Activated T-cell treated with anti-CD3 and anti-CD28 coated beads for 4 hours (primary cell): Measurements from ENCODE around the gene ENPP3.

ENCODE experiments used
- DNase-seq: peaks from one replicate; pipeline ENCODE4 v3.0.0-alpha.2; 2020

ENPP3 gene

DNA sequence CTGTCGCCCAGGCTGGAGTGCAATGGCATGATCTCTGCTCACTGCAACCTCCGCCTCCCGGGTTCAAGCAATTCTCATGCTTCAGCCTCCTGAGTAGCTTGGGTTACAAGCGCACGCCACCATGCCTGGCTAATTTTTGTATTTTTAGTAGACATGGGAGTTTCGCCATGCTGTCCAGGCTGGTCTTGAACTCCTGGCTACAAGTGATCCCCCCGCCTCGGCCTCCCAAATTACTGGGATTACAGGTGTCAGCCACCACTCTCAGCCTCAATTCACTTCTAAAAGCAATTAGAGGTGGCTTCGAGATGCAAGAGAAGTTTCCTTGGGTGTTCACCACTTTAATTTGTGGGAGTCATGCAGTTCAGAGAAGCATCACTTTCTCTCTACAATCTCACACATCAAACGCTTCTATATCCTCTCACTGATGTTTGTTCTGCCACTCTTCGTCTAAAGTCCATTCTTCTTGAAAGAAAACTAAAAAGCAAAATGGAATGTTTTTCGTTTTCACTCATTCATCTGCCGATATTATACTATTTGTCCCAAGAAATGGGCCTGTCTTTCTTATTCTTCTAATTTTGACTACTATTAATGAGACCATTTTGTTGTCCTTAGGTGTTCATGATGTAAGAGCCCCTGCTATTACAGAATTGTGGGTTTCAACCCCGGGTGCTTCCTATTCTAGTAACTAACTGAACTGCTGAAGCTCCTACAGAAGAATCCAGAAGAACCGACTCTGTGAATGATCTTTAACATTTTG lies 132.5 kb downstream of the ENPP3 start:
- no peak for DNase-seq

DNA sequence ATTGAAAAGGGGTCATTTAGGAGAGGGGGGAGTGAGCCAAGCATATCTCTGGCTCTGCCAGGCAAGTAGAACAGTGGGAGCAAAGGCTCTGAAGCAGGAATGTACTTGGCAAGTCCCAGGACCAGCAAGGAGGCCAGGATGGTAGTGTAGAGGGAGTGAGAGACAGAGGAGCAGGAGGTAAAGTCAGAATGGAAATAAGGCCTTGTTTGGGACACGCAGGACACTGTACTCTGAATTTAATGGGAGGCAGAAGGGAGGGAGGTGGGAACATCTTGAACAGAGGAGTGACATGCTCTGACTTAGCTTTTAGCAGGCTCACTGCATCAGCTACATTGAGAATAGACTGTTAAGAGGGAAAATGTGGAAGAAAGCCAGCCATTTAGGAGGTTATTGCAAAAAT lies 133.7 kb downstream of the ENPP3 start:
- DNase-seq = no peak

DNA sequence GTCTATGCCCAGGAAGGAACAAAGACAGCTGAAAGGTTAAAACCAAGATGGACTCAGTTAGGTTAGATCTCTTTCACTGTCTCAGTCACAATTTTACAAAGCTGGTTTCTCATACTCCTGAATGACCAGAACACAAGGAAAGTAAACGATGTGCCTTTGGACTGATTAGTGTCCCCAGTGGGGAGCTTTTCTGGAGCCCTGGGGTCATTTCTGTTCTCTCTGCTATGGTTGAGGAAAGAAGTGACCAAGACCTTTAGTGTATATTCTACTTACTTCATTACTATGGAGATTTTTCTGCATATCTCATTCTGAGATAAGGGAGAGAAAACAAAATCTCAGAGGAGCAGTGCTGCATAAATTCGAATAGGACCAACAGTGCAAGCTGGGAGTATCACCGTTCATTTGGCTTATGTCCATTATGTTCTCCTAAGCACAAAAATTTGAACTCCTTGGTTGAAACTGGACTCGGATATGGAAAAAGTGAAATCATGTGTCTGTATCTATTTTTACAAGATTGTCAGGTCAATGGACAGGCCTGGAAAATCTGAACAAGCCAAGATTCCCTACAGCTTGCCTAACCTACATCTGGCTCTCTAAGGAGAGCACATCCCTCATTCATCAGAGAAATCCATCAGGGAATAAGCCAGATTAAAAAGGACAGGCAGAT lies 136.3 kb downstream of the ENPP3 start:
- no peak for DNase-seq

DNA sequence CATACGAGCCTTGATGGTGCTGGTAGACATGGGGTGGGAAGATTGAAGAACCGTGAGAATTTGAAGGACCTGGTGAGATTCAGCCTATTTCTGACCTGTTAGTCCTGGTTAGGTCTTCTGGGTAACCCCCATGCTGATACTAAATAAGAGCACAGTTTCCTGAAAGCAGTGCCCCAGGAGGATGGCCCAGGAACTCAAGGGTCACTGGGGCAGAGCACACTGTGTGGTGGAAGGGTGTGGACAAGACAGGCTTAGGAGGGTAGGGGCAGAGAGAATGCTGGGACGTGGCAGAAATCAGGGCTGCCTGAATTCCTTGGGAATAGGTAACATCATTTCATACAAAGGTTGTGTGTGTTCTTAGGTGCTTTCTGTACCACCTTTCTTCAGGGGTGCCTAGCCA lies 138.8 kb downstream of the ENPP3 start:
- no peak for DNase-seq

DNA sequence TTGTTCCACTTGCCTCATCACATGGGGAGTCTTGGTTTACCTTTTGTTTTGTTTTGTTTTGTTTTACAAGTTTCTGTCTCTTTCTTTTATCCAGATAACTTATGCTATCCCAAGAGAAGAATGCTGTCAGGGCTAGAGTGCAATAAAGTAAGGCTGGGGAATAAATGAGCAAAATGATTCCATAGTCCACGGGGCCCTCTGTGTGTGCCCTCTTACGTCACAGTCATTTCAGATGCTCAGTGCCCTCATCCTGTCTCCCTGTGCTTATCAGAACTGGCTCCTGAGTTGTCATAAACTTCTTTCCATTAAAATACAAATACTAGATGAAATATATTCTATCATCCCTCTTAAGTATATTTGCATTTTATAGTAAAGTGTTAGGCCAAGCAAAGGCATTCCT lies 139.9 kb downstream of the ENPP3 start:
- no peak for DNase-seq

DNA sequence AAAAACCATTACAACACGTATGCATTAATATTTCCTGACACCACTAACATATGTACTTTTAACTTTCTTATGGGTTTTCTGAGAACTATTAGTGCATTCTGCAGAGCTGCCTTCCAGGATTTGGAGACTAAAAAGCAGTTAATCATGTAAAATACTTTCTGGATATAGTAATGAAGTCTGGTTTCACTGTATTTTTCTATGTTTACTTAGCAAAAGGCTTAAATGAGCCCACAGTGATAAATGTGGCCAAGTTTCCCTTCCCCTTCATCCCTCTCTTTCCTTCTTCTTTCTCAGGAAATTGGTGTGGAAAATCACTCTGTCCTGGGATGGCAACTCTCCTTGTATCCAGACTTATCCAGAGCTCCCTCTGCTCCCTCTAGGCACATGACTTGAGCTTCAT lies 141.1 kb downstream of the ENPP3 start:
- DNase-seq = no peak

DNA sequence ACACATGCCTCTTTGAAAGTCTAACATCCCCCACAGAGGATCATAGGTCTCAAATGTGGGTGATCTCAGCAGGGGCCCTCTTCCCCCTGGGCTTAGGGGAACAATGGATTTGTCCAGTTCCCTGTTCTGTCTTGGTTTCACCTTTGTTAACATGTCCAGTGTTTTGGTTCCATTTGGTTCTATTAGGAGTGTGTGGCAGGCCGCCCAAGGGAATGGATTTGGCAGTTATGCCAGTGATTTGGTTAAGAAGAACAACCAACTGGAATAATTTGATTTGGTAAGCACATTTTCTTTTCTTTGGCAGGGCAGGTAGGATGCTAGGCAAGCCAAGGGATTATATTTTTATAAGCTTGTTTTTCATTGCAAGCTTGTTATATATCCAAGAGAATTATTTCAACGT lies 142.2 kb downstream of the ENPP3 start:
- no peak for DNase-seq

DNA sequence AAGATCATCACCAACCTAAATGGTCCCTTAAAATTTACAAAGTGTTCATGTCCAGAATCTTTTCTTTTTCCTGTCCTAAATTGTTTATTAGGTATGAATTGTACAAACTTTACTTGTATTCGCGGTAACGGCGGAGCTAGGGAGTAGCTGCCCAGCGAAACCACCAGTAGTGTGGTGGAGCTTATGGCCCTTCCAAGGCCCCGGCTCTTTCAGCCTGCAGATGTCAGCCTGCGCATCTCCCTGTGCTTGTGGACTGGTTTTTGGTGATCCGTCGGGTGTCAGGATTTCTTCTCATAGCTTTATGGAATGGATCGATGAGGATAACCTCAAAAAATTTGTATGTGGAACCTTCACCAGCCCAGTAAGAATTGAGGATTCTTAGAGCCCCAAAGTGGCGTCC lies 143.5 kb downstream of the ENPP3 start:
- no peak for DNase-seq

DNA sequence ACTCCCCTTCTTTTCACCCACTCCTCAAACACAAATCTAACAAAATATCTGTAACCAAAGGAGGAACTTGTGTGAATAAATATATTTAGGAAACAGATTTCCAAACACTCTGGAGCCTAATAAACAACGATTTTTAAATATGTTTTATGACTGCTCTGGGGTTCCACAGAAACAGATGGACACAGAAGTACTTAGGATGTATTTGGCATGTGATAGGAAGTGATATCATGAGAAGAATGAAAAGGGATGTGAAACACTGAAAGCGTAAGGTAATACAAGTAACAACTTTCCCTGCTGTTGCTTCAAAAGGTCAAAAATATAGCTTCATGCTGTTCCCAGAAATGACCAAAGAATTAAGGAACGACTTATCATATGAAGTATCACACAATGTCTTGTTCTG lies 144.6 kb downstream of the ENPP3 start:
- DNase-seq = no peak

DNA sequence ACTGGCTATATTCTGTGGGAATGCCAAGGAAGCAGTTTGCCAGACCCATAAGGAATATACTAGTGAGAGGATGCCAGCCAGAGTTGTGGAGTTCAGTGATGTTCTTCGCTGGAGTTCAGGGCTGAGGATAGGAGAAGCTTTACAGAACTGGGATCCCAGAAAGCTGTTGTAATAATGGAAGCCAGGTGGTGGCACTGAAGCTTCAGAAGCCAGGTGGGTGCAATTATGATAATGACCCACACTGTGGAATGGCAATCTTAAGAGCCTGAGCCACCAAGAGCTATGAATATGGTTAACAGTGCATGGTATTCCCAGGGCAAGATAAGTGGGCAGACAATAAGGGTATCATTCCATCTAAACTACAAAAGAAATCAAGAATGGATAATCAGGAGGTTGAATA lies 145.7 kb downstream of the ENPP3 start:
- DNase-seq = no peak

DNA sequence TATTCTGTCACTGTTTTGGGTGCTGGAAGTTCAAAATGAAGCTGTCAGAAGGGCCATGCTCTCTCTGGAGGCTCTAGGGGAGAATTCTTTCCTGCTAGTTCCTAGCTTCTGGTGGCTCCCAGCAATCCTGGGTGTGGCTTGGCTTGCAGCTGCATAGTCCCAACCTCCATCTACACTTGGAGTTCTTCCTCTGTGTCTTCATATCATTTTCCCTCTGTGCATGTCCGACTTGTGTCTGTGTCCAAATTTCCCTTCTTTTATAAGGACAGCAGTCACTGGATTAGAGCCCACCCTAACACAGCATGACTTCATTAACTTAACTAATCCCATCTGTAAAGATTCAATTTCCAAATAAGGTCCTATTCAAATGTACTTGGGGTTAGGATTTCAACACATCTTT lies 147.5 kb downstream of the ENPP3 start:
- DNase-seq = no peak

DNA sequence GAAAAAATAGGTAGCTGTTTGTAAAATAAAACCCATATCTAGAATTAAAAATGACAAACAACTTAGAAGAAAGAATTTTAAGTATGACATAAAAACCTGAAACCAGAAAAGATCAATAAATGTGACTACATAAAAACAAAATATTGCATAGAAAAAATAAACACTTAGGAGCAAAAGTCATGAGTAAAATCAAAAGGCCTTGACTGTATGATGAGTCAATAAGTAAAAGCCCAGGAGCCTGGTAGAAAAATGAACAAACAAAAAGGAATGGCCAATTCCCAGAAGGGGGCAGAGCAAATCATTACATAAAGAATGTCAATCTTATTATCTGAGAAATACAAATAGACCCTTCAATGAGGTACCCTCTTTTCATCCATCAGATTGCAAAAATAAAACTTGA lies 150.0 kb downstream of the ENPP3 start:
- no peak for DNase-seq

DNA sequence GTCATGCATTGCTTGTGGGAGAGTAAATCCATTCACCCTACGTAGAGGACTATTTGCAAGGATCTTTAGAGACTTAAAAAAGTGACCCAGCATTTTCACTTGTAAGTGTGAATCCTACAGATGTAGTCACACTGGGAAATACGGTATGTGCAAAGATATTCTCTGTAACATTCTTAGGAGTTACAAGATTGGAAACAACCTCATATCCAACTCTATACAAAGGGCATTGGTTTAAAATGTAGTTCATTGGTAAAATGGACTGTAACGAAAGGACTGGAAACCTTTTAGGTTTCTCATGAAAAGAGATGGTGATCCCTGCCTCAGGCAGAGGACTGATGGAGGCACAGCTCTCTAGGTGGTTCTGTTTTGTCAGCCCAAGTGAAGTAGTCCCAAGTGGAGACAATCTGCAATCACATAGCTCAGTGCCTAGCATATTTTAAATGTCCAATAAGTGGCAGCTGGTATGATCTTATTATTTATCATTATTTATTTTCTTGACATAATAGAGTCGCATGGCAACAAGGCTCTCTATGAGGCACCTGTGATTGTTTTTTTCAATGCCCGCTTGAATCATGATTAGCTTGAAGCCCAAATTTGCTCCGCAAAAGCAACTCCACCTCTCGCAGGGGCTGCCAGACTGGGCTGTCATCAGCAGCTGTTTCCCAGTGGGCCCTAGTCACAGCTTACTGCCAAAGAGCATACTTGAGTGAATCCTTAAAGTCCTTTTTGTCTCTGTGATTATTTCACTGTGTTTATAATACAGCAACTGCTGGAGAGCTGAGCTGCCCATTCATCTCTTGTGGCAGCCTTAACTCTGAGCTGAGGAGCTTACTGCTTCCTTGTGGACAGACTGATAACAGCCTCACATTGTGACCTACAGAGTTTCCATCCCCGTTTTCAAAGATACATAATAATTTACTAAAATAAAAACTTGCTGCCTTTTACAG lies 150.9 kb downstream of the ENPP3 start:
- no peak for DNase-seq

DNA sequence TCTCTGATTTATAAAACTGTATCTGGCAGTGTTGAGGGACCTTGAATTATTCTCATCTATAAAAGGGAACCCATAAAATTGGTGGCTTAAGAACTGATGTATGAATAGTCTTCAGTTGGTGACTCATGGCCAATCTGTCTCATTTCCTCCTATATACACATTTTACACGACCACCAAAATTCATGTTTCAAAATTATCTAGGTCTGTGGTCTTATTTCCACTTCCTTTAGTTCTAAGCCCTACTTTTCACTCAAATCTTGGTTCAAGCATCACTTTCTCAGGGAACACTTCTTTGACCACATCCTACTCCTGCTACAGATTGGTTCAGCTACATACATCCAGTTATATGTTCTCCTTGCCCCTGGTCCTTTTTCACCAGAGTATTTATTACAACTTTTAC lies 152.1 kb downstream of the ENPP3 start:
- DNase-seq = no peak

DNA sequence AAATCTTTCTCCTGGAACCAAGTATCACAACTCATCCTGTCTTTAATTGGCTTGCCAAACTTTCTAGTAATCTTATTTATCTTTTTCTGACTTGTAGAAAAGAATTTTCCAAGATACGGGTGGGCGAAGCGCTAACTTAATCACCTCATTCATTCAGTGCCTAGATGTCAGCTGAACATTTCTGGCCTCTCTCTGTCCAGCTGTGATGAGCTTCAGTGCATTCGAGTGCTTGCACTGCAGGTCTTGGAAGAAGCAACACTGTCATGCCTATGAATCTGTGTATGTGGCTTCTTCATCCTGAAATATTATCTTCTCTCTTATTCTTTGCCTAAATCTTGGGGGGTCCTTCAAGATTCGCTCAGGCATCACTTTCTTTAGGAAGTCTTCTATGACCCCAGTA lies 154.4 kb downstream of the ENPP3 start:
- no peak for DNase-seq

DNA sequence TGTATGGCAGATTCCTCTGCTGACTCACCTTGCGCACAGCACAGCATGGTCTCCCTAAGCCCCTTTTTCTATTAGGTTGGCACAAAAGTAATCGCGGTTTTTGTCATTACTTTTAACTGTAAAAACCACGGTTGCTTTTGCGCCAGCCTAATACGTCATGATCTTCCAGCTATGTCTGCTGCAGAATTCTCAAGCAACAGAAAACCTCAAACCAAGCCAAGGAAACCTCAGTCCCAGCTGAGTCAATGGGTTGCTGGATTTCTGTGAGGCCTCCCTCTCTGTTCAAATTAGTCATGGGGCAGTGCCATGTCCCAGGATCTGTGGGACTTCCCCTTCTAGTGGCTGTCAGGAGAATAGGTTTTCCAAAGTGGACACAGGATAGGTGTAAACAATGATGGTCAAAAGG lies 155.0 kb downstream of the ENPP3 start:
- DNase-seq = no peak

DNA sequence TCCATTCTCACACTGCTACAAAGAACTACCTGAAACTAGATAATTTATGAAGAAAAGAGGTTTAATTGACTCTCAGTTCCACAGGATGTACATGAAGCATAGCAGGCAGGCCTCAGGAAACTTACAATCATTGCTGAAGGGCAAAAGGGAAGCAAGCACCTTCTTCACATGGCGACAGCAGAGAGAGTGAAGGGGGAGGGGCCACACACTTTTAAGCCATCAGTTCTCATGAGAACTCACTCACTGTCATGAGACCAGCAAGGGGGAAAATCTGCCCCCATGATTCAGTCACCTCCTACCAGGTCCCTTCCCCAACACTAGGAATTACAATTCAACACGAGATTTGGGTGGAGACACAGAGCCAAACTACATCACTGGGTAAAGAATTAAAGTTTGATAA lies 158.3 kb downstream of the ENPP3 start:
- no peak for DNase-seq
